ENCODE data around the gene SFT2D2. TPM values are rescaled to one million over a fixed set of nuclear protein-coding genes. Genes with fewer than 3 reads are reported as not detected.

The SFT2D2 gene
- polyA plus RNA-seq, 4 donors: 17.7 to 20.1 (median 18.7) TPM

- no peak for DNase-seq (ENCODE audit: low read depth in 4 of 4, low spot score in 3 of 4)
These were observed 37.3 kb downstream of the SFT2D2 start for GRCh38 chr1:168263130-168263529.

DNA sequence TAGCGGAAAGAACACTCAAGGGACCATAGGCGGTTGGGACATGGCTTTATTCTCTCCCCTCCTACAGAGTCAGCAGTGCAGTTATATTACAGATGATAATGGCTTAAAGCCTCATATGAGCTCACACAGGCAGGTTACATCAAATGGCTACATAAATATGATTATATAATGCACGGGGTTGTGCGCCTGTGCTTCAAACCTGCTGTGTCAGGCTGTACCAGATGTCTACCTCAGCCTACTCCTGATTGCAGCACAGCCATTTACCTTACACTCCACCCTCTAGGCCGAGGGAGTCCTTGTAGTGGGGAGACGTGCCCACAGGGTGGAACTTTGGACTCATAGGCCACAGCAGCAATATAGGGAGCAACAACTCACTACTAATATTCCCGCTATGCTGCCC is 38.5 kb downstream of the SFT2D2 start:
- DNase-seq (ENCODE audit: low read depth in 4 of 4, low spot score in 3 of 4): no peak

GRCh38 chr1:168265596-168265995 is 39.8 kb downstream of the SFT2D2 start:
- no peak for DNase-seq (ENCODE audit: low read depth in 4 of 4, low spot score in 3 of 4)

DNA sequence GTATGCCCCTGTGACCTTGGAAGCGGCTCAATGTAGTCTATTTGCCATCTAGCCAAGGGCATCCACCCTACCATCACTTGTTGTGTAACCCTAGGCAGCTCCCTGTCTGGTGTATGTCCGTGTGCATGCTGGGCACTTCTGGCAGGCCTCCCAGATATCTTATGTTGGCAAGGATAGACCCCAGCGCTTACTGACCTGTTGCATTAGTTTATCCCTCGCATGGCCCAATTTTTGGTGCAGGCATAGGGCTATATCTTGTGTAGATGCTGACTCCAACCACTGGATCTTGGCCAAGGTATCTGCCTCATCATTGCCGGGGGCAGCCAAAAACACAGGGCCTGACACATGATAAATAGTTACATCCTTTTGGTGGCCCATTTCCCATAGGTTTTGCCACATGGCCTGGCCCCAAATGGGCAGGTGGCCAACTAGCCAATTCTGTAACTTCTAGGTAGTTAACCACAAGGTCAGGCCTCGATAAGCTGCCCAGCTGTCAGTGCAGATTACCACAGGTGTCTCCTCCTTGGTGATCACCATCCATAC is 40.9 kb downstream of the SFT2D2 start:
- DNase-seq (ENCODE audit: low read depth in 4 of 4, low spot score in 3 of 4): no peak

DNA sequence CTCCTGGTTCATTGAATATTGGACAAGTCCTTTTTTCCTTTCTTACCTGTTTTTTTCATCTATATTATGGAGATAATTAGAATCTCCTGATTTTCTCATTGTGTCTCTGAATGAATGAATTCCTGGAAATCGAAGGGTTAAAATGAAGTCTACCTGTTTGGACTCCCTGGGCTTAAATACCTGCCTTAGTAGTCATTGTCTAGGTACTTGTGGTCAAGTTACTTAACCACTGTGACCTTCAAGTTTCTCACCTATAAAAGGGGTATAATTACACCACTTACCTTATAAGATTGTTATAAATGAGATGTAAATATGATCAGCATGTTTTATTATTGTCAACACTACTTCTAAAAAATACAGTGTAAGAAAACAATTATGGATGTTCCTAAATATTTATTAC is 45.8 kb downstream of the SFT2D2 start:
- no peak for DNase-seq (ENCODE audit: low read depth in 4 of 4, low spot score in 3 of 4)

GRCh38 chr1:168273575-168273974 is 47.8 kb downstream of the SFT2D2 start:
- no peak for DNase-seq (ENCODE audit: low read depth in 4 of 4, low spot score in 3 of 4)

DNA sequence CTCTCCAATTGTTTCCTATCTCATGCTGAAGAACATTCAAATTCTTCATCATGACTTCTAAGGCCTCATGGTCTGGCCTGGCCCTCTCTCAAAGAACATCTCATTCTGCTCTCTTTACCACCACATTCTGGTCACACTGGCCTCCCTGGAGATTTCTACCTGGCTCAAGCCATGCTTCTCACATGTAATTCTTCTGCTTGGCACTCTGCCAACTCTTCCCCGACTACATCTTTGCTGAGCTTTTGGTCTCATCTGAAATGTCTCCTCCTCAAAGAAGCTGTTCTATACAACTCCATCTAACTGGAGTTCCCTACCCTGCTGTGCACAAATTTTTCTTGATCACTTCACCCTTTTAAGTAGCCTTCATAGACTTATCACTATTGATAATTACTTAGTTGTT is 53.4 kb downstream of the SFT2D2 start:
- DNase-seq (ENCODE audit: low read depth in 4 of 4, low spot score in 3 of 4): no peak

DNA sequence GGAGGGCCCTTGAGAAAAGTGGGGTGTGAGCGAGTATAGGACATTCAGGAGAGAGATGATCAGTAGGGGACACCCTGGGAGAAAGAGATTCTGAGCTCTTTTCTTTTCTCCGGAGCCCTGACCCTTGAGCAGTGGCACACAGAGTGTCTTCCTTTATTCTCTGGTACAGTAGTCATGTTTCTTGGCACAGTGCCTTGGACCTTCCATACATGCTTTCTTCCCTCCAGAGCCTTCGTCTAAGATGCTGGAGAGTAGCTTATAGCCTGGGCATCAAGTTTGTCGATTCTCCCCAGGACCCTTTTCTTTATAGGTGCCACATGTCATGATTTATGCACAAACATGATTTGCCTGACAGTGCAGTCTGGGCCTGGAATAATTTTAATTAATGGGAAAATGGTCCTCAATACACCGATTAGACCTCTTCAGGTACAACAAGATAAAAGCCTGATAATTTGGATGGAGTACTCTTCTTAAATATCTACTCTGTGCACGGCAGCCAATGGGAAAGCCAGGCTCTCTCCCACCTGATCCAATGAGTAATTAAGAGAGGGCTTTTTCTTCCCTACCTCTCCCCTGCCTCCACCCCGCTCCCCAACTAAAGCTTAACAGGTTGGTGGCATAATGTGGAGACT is 54.6 kb downstream of the SFT2D2 start, which contains the start of gene TBX19:
Gene TBX19, plus strand, starts transcription at position 582 of the 632 bp plus-strand sequence. CDS start 214 bp downstream, outside the sequence.
- DNase-seq (ENCODE audit: low read depth in 4 of 4, low spot score in 3 of 4): no peak

DNA sequence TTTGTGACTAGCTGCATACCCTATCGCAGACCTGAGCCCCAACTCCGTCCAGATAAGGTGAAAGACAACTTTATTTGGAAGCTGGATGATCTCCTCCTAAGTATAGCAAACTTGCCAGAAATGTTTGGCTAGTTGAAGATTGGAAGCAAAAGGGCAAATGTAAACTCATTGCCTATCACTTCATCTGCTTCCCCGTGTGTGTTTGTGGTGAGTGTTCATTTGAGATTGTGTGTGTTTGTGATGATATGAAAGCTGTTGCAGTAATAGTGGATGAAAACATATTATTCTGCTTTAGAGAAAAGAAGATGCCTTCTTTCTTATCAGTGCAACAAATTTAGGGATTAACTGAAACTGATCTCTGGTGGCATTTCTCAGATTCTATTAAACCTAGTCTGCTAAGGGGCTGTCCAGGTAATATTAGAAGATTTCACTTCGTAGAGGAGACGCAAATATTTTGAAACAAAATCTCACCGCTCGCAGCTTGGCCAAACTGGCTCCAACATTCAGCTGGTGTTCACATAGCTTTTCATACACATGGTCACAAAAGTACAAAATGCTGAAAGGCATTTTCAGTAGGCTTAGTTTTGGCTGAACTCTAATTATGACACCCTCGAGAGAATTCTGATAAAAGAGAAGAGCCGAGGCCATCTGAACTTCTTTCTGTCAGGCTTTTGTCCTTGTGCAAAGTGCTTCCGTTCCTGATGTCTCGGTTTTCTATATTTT is 56.0 kb downstream of the SFT2D2 start:
- no peak for DNase-seq (ENCODE audit: low read depth in 4 of 4, low spot score in 3 of 4)

DNA sequence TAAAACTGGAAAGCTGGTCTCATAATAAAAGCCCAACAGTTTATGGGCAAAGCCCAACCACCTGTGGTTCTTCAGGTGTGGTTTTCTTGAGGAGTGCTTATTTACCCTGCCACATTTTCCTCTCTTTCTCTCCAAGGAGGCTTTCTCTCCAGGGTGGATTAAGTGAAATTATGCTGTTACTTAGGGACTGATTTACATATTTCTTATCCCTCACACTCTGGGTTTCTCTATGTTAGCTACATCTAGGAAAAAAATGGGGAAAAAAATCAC is 59.7 kb downstream of the SFT2D2 start:
- DNase-seq (ENCODE audit: low read depth in 4 of 4, low spot score in 3 of 4): peak in 2 of 4 donors; percentile 18 to 22

DNA sequence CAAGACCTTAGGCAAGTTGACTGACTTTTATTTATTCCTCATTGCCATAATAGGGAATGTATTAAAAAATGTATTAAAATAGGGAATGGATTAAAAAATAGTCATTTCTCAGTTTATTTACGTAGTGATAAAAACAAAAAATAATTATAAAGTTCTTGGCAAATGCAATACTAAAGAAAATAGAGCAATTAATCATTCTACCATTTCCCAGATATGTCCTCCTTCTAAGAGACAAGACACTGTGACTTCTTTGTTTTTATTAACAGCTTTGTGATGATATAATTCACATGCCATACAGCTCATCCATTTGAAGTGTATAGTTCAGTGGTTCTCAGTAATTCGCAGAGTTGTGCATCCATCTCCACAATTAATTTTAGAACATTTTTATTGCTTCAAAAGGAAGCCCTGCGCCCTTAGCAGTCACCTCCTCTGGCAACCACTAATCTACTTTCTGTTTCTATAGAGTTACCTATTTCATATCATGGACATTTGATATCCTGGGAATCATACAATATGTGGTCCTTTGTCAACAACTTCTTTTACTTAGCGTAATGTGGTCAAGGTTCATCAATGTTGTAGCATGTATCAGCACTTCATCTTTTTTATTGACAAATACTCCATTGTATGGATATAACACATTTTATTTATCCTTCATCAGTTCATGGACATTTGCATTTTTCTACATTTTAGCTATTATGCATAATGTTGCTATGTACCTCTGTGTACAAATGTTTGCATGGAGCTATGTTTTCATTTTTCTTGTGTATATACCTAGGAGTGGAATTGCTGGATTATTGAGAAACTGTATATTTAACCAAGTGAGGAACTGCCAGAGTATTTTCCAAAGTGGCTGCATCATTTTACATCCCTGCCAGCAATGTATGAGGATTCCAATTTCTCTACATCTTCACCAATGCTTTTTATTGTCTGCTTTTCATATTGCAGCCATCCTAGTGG is 60.4 kb downstream of the SFT2D2 start:
- no peak for DNase-seq (ENCODE audit: low read depth in 4 of 4, low spot score in 3 of 4)

DNA sequence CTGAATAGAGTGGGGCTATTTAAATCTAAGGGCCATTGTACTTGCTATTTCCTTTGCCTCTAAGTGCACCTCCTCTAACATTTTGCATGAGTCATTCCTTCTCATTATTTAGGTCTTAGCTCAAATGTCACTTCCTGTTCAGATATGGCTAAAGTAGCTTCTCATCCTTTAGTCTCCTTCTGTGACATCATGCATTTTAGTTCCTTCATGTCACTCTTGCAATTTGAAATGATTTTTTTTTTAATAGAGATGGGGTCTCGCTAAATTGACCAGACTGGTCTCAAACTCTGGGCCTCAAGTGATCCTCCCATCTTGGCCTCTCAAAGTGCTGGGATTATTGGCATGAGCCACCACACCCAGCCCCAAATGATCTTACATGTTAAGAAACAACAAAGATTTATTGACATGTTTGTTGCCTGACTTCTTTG is 61.4 kb downstream of the SFT2D2 start:
- no peak for DNase-seq (ENCODE audit: low read depth in 4 of 4, low spot score in 3 of 4)

DNA sequence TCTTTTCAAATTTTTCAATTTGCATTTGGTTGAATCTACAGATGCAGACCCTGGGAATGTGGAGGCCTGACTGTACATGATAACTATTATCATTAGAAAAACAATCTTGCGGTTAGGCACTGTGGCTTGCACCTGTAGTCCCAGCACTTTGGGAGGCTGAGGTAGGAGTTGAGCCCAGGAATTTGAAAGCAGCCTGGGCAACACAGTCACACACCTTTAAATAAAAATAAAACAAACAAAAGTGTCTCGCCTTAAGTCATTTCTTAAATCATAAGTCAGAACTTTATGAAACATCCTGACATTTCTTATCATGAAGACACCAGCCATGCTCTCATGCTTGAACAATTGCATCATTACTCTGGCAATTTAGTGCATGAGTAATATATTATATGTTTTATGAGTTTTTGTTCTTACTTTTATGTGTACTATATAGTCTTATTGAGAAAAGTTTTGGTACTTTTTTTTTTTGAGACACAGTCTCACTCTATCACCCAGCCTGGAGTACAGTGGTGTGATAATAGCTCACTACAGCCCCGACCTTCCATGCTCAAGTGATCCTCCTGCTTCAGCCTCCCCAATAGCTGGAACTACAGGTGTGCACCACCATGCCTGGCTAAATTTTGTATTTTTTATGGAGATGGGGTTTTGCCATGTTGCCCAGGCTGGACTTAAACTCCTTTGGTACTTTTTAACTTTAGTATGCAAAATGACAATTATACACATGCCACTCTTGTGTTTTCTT is 62.7 kb downstream of the SFT2D2 start:
- no peak for DNase-seq (ENCODE audit: low read depth in 4 of 4, low spot score in 3 of 4)

DNA sequence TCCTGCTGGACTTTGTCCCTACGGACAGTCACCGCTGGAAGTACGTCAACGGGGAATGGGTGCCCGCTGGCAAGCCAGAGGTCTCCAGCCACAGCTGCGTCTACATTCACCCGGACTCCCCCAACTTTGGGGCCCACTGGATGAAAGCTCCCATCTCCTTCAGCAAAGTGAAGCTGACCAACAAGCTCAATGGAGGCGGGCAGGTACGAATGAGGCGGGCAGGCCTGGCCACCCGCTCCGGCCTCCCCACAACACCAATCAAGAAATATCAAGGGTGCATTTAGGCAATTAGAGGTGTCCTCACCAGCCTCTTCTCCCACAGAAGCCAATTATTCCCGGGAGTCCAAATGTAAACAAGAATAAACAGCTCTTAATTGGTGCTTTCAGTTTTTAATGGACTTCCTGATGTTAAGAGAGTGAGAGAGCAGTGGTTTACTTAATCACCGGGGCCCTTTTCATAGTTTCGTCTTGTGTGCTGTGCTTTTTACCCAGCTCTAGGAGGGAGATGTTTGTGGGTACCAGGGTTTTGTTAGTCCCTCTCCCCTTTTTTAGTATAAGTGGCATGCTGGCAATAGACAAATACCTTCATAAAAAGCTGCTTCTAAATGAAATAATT is 65.5 kb downstream of the SFT2D2 start:
- DNase-seq (ENCODE audit: low read depth in 4 of 4, low spot score in 3 of 4): no peak

DNA sequence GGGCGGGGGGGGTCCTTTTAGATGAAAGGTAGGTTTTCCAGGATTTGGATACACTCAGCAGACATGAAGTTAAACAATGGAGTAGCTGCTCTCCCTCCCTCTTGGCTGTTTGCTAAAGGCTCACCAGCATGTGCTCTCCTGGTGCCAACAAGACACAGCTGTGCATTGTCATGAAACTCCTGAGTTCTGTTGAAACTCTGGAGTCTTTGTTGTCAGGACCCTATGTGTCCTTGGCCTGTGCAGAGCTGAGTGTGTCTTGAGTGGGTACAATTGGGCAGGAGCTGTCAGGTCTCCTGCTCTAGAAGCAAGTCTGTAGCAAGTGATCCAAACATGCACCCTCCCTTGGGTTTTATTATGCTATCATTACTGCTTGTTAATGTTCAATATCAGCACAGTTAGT is 67.6 kb downstream of the SFT2D2 start:
- DNase-seq (ENCODE audit: low read depth in 4 of 4, low spot score in 3 of 4): no peak

- no peak for DNase-seq (ENCODE audit: low read depth in 4 of 4, low spot score in 3 of 4)
These were observed 69.8 kb downstream of the SFT2D2 start for GRCh38 chr1:168295411-168296114.

- DNase-seq (ENCODE audit: low read depth in 4 of 4, low spot score in 3 of 4): no peak
These were observed 71.4 kb downstream of the SFT2D2 start for GRCh38 chr1:168297019-168297730.

GRCh38 chr1:168298446-168298845 is 72.6 kb downstream of the SFT2D2 start:
- DNase-seq (ENCODE audit: low read depth in 4 of 4, low spot score in 3 of 4): no peak

- no peak for DNase-seq (ENCODE audit: low read depth in 4 of 4, low spot score in 3 of 4)
These were observed 74.8 kb downstream of the SFT2D2 start for GRCh38 chr1:168300626-168301025.
